Measurements from ENCODE around the gene TMIE. TPM values are rescaled to one million over a fixed set of nuclear protein-coding genes. Genes with fewer than 3 reads are reported as not detected.

TMIE gene
- total RNA-seq: under 1 TPM; 0.44 to 0.91 TPM
- long read RNA-seq, partial matches to known transcripts: 0 of 1 reads
- long read RNA-seq, other reads (novel, unspliced or antisense): 0 of 1 reads

- intact Hi-C loops (cut with DNase I): loop anchor here (5.0 to 10.0 kb wide), 3 partner anchors 143 to 303 kb away; no protein-coding TSS in a partner anchor
- ATAC-seq (no peak), DNase-seq (peak; percentile 11)
Observed at GRCh38 chr3:46701181-46701939, at the start of gene TMIE. Gene TMIE (plus strand): TSS chr3:46701392. CDS start chr3:46701488, 96 bp downstream.

- no peak for ATAC-seq
- DNase-seq: no peak
- intact Hi-C loops (cut with DNase I): no loop called here
Observed at GRCh38 chr3:46655271-46655670, 45.9 kb upstream of the TMIE start.

GRCh38 chr3:46656778-46657556 is 44.2 kb upstream of the TMIE start:
- ATAC-seq (no peak), DNase-seq (no peak)
- intact Hi-C loops (cut with DNase I): no loop called here

- intact Hi-C loops (cut with DNase I): no loop called here
- DNase-seq (no peak), ATAC-seq (no peak)
Observed at GRCh38 chr3:46659285-46659684, 41.9 kb upstream of the TMIE start.

GRCh38 chr3:46660003-46660402 is 41.2 kb upstream of the TMIE start:
- no peak for ATAC-seq
- intact Hi-C loops (cut with DNase I): no loop called here

GRCh38 chr3:46660543-46661523 is 40.4 kb upstream of the TMIE start:
- ATAC-seq (peak; percentile 10 to 44), DNase-seq (peak; percentile 25)
- intact Hi-C loops (cut with DNase I): no loop called here

More at GRCh38 chr3:46660003-46660402, 41.2 kb upstream of the TMIE start:
- no peak for DNase-seq

- DNase-seq (no peak), ATAC-seq (no peak)
- intact Hi-C loops (cut with DNase I): no loop called here
Observed at GRCh38 chr3:46661776-46662766, 39.1 kb upstream of the TMIE start.

- DNase-seq (peak; percentile 69), ATAC-seq (peak in 1 of 2 donors; percentile 12)
- intact Hi-C loops (cut with DNase I): no loop called here
Observed at GRCh38 chr3:46662771-46663551, 38.2 kb upstream of the TMIE start.

GRCh38 chr3:46663591-46664135 is 37.5 kb upstream of the TMIE start:
- DNase-seq (peak; percentile 30), ATAC-seq (peak; percentile 13 to 34)
- intact Hi-C loops (cut with DNase I): no loop called here

GRCh38 chr3:46664188-46664970 is 36.8 kb upstream of the TMIE start:
- ATAC-seq: no peak
- peak; percentile 14 for DNase-seq
- intact Hi-C loops (cut with DNase I): no loop called here

- DNase-seq (peak; percentile 47), ATAC-seq (peak; percentile 13 to 32)
- intact Hi-C loops (cut with DNase I): no loop called here
Observed at GRCh38 chr3:46664971-46665762, 36.0 kb upstream of the TMIE start.

GRCh38 chr3:46665763-46666452 is 35.3 kb upstream of the TMIE start:
- intact Hi-C loops (cut with DNase I): no loop called here
- ATAC-seq (no peak), DNase-seq (peak; percentile 17)

GRCh38 chr3:46666453-46666845 is 34.7 kb upstream of the TMIE start:
- intact Hi-C loops (cut with DNase I): no loop called here
- DNase-seq: peak; percentile 42
- peak in 1 of 2 donors; percentile 31 for ATAC-seq

- ATAC-seq (no peak), DNase-seq (peak; percentile 15)
- intact Hi-C loops (cut with DNase I): no loop called here
Observed at GRCh38 chr3:46667061-46667621, 34.1 kb upstream of the TMIE start.
